Thoracic aorta (tissue), 2 donors: ENCODE measurements around the gene STAMBP. TPM values are rescaled to one million over a fixed set of nuclear protein-coding genes. Genes with fewer than 3 reads are reported as not detected.

Experiments used
- ATAC-seq: fragments of 150-250 bp; one replicate; pipeline ENCODE4 v1.8.0; 2017; ENCODE audit warnings: low read depth; ENCODE audit not compliant: insufficient number of reproducible peaks, low FRiP score
- DNase-seq: peaks from one replicate; pipeline ENCODE4 v3.0.0-alpha.2; 2020; ENCODE audit warnings: low spot score
- H3K27ac ChIP-seq, 2 donors: fragments of 200-600 bp; sonication (generic); 1 replicate in 1 of 2; 2 replicates in 1 of 2; pipeline ENCODE4 v1.5.1; 2016; ENCODE audit warnings: mild to moderate bottlenecking in 2 of 2, moderate library complexity in 2 of 2
- H3K27me3 ChIP-seq: fragments of 200-600 bp; sonication (generic); replicated peaks from 2 replicates; pipeline ENCODE4 v1.6.0; 2016; ENCODE audit warnings: mild to moderate bottlenecking; ENCODE audit not compliant: insufficient read depth
- H3K36me3 ChIP-seq: fragments of 200-600 bp; sonication (generic); one replicate; pipeline ENCODE4 v1.5.1; 2016
- H3K4me1 ChIP-seq, 2 donors: fragments of 200-600 bp; sonication (generic); 1 replicate in 1 of 2; 2 replicates in 1 of 2; pipeline versions ENCODE4 v1.5.1 to v1.6.0; 2016; ENCODE audit warnings: low read depth in 2 of 2, mild to moderate bottlenecking in 1 of 2; ENCODE audit not compliant: control insufficient read depth in 1 of 2
- H3K4me3 ChIP-seq: fragments of 200-600 bp; sonication (generic); 2 replicates; pipeline ENCODE4 v1.5.1; 2016; ENCODE audit warnings: mild to moderate bottlenecking
- H3K9me3 ChIP-seq: fragments of 200-600 bp; sonication (generic); 2 replicates; pipeline ENCODE4 v1.5.1; 2016
- total RNA-seq, 2 donors: library from RNA; depleted of rRNA; stranded (reverse); fragments of >200 nt; gene quantifications; one replicate each; pipeline versions ENCODE4 v1.1.0 to v1.2.3, GENCODE V29; 2016
- TF ChIP-seq, protein P1 (sequence below): fragments of 200-600 bp; sonication (generic); IDR thresholded peaks from one replicate; pipeline ENCODE4 v1.5.1; 2019; ENCODE audit warnings: antibody characterized with exemption

Gene STAMBP
- total RNA-seq, 2 donors from 2014 or later, result 23.8 to 34.4 TPM

DNA sequence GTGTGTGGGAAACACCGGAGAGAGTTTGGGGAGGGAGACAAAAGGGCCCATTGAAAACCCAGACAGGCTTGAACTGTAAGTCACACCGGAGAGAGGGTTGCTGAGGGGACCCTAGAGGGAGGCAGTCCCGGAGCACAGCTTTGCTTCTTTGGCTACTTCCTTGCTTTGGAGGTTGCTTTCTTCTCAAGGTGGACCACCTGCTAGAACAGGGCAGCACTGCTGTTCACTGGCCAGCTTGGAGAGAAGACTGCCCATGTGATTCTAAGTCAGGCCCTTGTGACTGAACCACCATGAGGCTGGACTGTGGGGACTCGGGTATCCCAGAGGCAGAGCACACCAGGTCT, 68.5 kb downstream of the STAMBP start:
- TF ChIP-seq, protein P1, sequence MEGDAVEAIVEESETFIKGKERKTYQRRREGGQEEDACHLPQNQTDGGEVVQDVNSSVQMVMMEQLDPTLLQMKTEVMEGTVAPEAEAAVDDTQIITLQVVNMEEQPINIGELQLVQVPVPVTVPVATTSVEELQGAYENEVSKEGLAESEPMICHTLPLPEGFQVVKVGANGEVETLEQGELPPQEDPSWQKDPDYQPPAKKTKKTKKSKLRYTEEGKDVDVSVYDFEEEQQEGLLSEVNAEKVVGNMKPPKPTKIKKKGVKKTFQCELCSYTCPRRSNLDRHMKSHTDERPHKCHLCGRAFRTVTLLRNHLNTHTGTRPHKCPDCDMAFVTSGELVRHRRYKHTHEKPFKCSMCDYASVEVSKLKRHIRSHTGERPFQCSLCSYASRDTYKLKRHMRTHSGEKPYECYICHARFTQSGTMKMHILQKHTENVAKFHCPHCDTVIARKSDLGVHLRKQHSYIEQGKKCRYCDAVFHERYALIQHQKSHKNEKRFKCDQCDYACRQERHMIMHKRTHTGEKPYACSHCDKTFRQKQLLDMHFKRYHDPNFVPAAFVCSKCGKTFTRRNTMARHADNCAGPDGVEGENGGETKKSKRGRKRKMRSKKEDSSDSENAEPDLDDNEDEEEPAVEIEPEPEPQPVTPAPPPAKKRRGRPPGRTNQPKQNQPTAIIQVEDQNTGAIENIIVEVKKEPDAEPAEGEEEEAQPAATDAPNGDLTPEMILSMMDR, result no peak
- Histone ChIP-seq H3K27ac (peak overlapping the region; percentile 85 to 93), H3K36me3 (no peaks in the 10 kb centered on the region), H3K4me1 (peaks cover 12 to 78% of the 10 kb centered on the region in 2 donors), H3K27me3 (no peaks in the 10 kb centered on the region), H3K9me3 (no peaks in the 10 kb centered on the region), H3K4me3 (peak overlapping the region; percentile 76)
- no peak for ATAC-seq
- DNase-seq, result no peak

DNA sequence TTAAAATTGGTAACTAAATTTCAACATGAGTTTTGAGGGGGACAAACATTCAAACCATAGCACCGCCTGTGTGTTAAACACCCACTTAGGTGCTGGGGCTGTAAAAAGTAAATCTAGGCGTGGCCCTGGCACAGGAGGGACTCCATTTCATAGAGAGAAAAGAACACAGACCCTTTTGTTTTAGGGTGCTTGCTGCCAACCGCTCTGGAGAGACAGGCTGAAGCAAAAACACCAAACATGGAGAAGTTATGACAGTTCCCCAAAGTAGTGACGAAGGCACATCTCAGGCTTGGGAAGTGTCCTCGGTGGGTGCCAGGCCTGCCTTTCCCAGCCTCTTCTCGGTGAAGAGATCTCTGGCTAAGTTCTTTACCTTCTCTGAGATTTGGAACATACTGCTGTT, 69.2 kb downstream of the STAMBP start:
- DNase-seq, result no peak
- Histone ChIP-seq H3K36me3 (peaks cover 5% of the 10 kb centered on the region), H3K4me3 (peak overlapping the region; percentile 76), H3K4me1 (peaks cover 12 to 71% of the 10 kb centered on the region in 2 donors), H3K9me3 (no peaks in the 10 kb centered on the region), H3K27ac (peak overlapping the region; percentile 85 to 93), H3K27me3 (no peaks in the 10 kb centered on the region)
- TF ChIP-seq, protein P1, result no peak
- ATAC-seq, result no peak

DNA sequence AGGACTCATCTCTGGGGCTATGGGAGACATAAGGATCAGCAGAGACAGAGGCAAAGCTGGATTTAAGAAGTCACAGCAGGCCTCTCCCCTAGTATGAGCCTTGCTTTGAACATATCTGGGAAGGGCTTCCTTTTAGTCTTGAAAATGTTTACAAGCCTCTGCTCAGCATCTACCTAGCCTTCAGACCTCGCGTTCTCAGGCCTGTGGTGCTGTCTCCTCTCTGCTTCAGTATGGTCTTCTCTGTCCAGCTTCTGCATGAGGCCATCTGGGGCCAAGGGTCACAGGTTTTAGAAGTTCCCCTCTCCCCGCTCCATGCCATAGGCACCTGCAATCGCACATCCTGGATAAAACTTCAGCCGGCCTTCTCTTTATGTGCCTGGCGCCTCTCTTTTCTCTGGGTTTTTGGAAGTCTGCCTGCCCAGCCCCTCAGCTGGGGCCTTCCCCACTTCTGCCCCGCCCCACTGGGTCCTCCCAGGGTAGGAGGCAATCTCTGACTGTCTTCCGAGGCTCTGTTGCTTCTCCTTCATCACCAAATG, 71.1 kb downstream of the STAMBP start:
- H3K4me3 ChIP-seq, result no peak overlapping the region
- TF ChIP-seq, protein P1, result no peak
- peak overlapping the region; percentile 39 for H3K27ac ChIP-seq
- no peaks in the 10 kb centered on the region for H3K27me3 ChIP-seq
- ATAC-seq, result no peak
- peaks cover 9% of the 10 kb centered on the region for H3K36me3 ChIP-seq
- no peaks in the 10 kb centered on the region for H3K9me3 ChIP-seq
- no peak for DNase-seq
- peaks cover 12 to 56% of the 10 kb centered on the region in 2 donors for H3K4me1 ChIP-seq

DNA sequence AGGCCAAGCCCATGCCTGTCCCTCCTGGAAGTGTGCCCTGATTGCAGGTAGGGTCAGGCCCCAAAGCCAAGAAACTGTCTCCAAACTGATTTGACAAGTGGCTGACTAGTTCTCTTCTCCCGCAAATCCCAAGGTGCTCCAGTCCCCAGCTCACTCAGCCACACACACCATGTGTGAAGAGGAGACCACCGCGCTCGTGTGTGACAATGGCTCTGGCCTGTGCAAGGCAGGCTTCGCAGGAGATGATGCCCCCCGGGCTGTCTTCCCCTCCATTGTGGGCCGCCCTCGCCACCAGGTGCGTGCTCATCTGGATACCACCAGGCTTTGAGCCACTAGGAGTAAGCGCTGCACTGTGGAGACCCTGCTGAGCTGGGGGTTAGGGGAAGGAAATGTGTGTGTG, 72.4 kb downstream of the STAMBP start:
- Histone ChIP-seq H3K27ac (peak overlapping the region in 1 of 2 donors; percentile 39), H3K4me1 (peaks cover 9 to 50% of the 10 kb centered on the region in 2 donors), H3K4me3 (no peak overlapping the region), H3K36me3 (peaks cover 9% of the 10 kb centered on the region), H3K27me3 (no peaks in the 10 kb centered on the region), H3K9me3 (no peaks in the 10 kb centered on the region)
- no peak for ATAC-seq
- DNase-seq, result no peak
- TF ChIP-seq, protein P1, result no peak

DNA sequence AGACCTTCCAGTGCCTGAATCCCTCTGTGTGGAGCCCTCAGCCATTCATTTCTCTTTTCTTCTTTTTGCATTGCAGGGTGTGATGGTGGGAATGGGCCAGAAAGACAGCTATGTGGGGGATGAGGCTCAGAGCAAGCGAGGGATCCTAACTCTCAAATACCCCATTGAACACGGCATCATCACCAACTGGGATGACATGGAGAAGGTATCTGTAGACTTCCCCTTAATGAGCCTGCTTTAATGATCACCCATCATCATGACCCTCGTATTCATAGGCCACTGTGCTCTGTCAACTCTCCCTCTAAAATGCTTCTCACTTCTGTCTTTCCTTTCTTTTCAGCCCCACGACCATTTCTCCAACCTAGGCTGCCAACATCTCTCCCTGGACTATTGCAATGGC, 73.5 kb downstream of the STAMBP start:
- peaks cover 9% of the 10 kb centered on the region for H3K36me3 ChIP-seq
- H3K27me3 ChIP-seq, result no peaks in the 10 kb centered on the region
- H3K4me1 ChIP-seq, result peaks cover 0 to 39% of the 10 kb centered on the region in 2 donors
- DNase-seq, result no peak
- H3K27ac ChIP-seq, result no peak overlapping the region
- TF ChIP-seq, protein P1, result no peak
- no peaks in the 10 kb centered on the region for H3K9me3 ChIP-seq
- ATAC-seq, result no peak
- H3K4me3 ChIP-seq, result no peak overlapping the region
